ENCODE measurements around the gene MYRIP.

DNA sequence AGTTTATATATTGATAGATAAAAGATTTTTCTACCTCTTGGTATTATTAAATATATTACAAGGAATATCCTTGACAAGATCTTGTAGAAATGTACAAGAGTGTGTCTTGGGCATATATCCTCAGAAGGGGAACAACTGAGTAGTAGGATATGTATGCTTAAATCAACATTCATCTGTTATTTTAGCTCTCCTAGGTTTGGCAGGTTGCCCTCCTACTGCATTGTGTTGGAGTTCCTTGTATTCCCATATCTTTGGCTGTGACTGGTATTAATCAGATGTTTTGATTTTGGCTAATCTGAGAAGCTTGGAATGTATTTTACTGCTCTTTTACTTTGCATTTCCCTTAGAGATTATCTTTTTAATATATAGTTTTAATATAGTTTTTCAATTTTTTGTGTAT, 4.6 kb downstream of the MYRIP start:
- TF ChIP-seq, protein P1, sequence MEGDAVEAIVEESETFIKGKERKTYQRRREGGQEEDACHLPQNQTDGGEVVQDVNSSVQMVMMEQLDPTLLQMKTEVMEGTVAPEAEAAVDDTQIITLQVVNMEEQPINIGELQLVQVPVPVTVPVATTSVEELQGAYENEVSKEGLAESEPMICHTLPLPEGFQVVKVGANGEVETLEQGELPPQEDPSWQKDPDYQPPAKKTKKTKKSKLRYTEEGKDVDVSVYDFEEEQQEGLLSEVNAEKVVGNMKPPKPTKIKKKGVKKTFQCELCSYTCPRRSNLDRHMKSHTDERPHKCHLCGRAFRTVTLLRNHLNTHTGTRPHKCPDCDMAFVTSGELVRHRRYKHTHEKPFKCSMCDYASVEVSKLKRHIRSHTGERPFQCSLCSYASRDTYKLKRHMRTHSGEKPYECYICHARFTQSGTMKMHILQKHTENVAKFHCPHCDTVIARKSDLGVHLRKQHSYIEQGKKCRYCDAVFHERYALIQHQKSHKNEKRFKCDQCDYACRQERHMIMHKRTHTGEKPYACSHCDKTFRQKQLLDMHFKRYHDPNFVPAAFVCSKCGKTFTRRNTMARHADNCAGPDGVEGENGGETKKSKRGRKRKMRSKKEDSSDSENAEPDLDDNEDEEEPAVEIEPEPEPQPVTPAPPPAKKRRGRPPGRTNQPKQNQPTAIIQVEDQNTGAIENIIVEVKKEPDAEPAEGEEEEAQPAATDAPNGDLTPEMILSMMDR (IDR thresholded peaks at IDR 0.05) = no peak
- TF ChIP-seq POLR2A (IDR thresholded peaks at IDR 0.05) = no peak

Data from testis (tissue), 2 donors.